ENCODE data around the gene LHFPL3. TPM values are rescaled to one million over a fixed set of nuclear protein-coding genes. Genes with fewer than 3 reads are reported as not detected.

LHFPL3 gene
- total RNA-seq, 1 donor from 2014 or later: not detected

DNA sequence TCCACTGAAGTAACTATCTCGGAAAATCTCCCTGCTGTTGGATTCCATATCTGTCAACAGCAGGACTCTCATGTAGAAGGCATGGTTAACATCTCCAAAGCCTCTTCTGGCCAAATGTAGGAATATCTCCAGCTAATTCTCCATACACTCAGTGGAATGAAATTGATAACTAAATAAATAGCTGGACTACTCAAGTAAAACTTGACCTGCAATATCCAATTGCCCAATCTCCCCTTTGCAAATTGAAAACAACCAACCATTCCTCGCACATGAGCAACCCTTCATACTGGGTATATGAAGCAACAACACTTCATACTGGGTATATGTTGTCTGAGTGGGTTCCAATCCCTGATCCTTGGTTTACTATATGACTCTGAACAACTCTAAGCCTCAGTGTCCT lies 580.2 kb downstream of the LHFPL3 start:
- ATAC-seq (ENCODE audit: low read depth) (no peak), DNase-seq (no peak)
- intact Hi-C loops (cut with micrococcal nuclease): no loop called here
- TF ChIP-seq, protein P1, sequence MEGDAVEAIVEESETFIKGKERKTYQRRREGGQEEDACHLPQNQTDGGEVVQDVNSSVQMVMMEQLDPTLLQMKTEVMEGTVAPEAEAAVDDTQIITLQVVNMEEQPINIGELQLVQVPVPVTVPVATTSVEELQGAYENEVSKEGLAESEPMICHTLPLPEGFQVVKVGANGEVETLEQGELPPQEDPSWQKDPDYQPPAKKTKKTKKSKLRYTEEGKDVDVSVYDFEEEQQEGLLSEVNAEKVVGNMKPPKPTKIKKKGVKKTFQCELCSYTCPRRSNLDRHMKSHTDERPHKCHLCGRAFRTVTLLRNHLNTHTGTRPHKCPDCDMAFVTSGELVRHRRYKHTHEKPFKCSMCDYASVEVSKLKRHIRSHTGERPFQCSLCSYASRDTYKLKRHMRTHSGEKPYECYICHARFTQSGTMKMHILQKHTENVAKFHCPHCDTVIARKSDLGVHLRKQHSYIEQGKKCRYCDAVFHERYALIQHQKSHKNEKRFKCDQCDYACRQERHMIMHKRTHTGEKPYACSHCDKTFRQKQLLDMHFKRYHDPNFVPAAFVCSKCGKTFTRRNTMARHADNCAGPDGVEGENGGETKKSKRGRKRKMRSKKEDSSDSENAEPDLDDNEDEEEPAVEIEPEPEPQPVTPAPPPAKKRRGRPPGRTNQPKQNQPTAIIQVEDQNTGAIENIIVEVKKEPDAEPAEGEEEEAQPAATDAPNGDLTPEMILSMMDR (IDR thresholded peaks at IDR 0.05): no peak
- no peaks in the 10 kb centered on the region for H3K9me3 Mint-ChIP-seq
- peaks cover 3% of the 10 kb centered on the region for H3K27me3 Mint-ChIP-seq
- H3K4me1 Mint-ChIP-seq: no peaks in the 10 kb centered on the region
- H3K4me3 Mint-ChIP-seq: no peak overlapping the region
- ChIA-PET POLR2A (interaction anchor here (0.6 kb wide), 1 partner anchor 31 kb away, joined by 6 read pairs; no protein-coding TSS in a partner anchor), CTCF (no interaction called here)
- no peaks in the 10 kb centered on the region for H3K36me3 Mint-ChIP-seq (ENCODE audit: low read depth)
- H3K27ac Mint-ChIP-seq: no peak overlapping the region

DNA sequence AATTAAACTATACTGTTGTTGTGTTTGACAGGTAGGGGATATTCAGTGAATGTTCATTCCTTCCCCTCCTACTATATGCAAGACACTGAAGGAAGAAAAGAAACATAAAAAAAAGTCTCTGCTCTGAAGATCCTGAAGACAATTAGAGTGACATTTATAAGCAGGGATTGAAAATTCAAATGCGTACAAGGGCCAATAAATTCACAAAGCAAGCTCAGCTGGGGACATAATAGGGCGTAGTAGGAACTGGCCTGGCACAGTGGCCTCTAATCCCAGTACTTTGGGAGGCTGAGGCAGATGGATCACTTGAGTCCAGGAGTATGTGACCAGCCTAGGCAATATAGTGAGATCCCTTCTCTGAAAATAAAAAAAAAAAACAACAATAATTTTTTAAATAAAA lies 580.7 kb downstream of the LHFPL3 start:
- ChIA-PET CTCF (no interaction called here), POLR2A (interaction anchor here (0.6 kb wide), 1 partner anchor 31 kb away, joined by 6 read pairs; no protein-coding TSS in a partner anchor)
- intact Hi-C loops (cut with micrococcal nuclease): no loop called here
- DNase-seq (no peak), ATAC-seq (ENCODE audit: low read depth) (no peak)
- peaks cover 3% of the 10 kb centered on the region for H3K27me3 Mint-ChIP-seq
- H3K4me1 Mint-ChIP-seq: no peaks in the 10 kb centered on the region
- TF ChIP-seq, protein P1 (IDR thresholded peaks at IDR 0.05): no peak
- H3K27ac Mint-ChIP-seq: no peak overlapping the region
- H3K36me3 Mint-ChIP-seq (ENCODE audit: low read depth): no peaks in the 10 kb centered on the region
- H3K9me3 Mint-ChIP-seq: no peaks in the 10 kb centered on the region
- H3K4me3 Mint-ChIP-seq: no peak overlapping the region

DNA sequence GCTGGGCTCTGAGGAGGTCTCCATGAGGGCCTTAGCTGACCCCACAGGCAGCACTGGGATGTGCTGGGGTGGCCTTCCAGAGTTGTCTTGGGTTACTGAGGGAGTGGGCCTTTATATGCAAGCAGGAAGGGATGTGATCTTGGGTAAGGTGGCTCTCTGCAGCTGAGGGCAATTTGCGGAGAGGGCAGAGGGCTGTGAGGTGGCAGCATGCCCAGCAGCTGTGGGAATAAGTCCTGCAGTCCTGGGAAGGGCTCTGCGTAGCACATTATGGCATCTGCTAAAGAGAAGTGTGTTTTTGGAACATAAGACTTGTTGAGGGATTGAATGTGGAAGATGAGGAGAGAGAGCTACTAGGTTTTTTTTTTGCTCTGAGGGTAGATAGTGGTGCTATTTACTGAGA lies 586.0 kb downstream of the LHFPL3 start:
- Mint-ChIP-seq H3K27ac (no peak overlapping the region), H3K4me3 (no peak overlapping the region), H3K36me3 (ENCODE audit: low read depth) (no peaks in the 10 kb centered on the region), H3K9me3 (no peaks in the 10 kb centered on the region), H3K27me3 (no peaks in the 10 kb centered on the region), H3K4me1 (no peaks in the 10 kb centered on the region)
- ATAC-seq (ENCODE audit: low read depth) (no peak), DNase-seq (no peak)
- ChIA-PET POLR2A (no interaction called here), CTCF (interaction anchor here (9.0 kb wide), 1 partner anchor 30 kb away, joined by 129 read pairs; no protein-coding TSS in a partner anchor)
- TF ChIP-seq, protein P1 (IDR thresholded peaks at IDR 0.05): no peak
- intact Hi-C loops (cut with micrococcal nuclease): loop anchor here (10.0 kb wide), 1 partner anchor 1470 kb away; the partner anchor contains the start of gene SLC26A5

DNA sequence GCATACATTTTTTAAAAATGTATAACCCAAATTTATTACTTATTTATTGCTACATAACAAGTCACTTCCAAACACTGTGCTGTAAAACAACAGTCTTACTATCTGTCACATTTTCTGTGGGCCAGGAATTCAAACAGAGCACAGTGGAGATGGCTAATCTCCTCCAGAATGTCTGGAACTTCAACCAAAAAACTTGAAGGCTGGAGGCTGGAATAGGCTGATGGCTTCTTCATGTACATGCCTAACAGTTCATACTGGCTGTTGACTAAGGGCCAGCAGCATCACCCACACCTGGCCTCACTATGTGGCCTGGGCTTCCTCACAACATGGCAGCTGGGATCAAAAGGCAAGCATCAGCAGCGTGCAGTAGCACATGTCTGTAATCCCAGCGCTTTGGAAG lies 593.2 kb downstream of the LHFPL3 start:
- Mint-ChIP-seq H3K9me3 (no peaks in the 10 kb centered on the region), H3K36me3 (ENCODE audit: low read depth) (no peaks in the 10 kb centered on the region), H3K27ac (no peak overlapping the region), H3K27me3 (no peaks in the 10 kb centered on the region), H3K4me3 (no peak overlapping the region), H3K4me1 (peaks cover 5% of the 10 kb centered on the region)
- CTCF ChIA-PET: interaction anchor here (0.7 to 9.0 kb wide), 7 partner anchors 37 to 133 kb away, joined by 3 to 129 read pairs (median 5); no protein-coding TSS in a partner anchor
- no peak for ATAC-seq (ENCODE audit: low read depth)
- TF ChIP-seq, protein P1 (IDR thresholded peaks at IDR 0.05): no peak
- intact Hi-C loops (cut with micrococcal nuclease): loop anchor here (5.0 kb wide), 2 partner anchors 136 to 506 kb away; no protein-coding TSS in a partner anchor
- POLR2A ChIA-PET: interaction anchor here (0.5 to 2.5 kb wide), 2 partner anchors 62 to 99 kb away, joined by 6 to 12 read pairs; no protein-coding TSS in a partner anchor
- no peak for DNase-seq

DNA sequence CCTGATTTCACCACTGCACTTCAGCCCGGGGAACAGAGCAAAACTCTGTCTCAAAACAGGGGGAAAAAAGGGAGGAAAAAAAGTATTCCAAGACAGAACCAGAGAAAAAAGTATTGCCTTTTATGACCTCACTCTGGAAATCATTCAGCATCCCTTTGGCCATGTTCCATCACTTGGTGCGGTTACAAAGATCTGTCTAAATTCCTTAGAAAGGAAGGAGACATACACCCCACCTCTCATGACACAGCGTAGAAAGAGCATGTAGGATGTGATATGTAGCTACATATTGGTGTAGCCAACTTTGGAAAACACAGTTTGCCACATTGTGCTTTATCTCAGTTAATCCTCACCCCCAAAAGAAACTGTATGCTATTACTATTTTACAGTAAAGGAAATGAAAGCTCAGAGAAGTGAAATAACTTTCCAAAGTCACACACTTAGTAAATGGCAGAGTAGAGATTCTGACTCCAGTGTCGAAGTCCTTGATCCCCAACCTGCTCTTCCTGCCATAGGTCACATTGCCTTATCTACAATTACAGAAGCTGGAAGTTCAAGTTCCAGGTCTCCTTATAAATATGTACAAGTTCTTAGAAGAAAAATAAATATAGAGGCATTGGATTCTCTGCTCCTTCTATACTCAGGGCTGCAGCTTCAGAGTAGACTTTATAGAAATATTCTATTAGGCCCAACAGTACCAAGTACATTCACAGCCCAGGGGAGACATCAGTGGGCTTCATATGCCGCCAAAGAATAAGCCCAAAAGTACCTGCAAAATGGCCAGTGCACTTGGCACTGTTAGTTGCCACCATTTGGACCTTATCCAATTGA lies 594.0 kb downstream of the LHFPL3 start:
- no peak overlapping the region for H3K27ac Mint-ChIP-seq
- H3K27me3 Mint-ChIP-seq: no peaks in the 10 kb centered on the region
- ATAC-seq (ENCODE audit: low read depth) (no peak), DNase-seq (no peak)
- TF ChIP-seq, protein P1 (IDR thresholded peaks at IDR 0.05): no peak
- ChIA-PET POLR2A (interaction anchor here (0.5 to 2.5 kb wide), 3 partner anchors 61 to 98 kb away, joined by 3 to 12 read pairs (median 6); partner anchors contain the start of gene KMT2E), CTCF (interaction anchor here (0.6 to 6.6 kb wide), 13 partner anchors 39 to 508 kb away, joined by 3 to 92 read pairs (median 3); no protein-coding TSS in a partner anchor)
- H3K9me3 Mint-ChIP-seq: no peaks in the 10 kb centered on the region
- H3K4me1 Mint-ChIP-seq: peaks cover 5% of the 10 kb centered on the region
- H3K4me3 Mint-ChIP-seq: no peak overlapping the region
- intact Hi-C loops (cut with micrococcal nuclease): loop anchor here (1.0 to 5.0 kb wide), 9 partner anchors 10 to 667 kb away; no protein-coding TSS in a partner anchor
- no peaks in the 10 kb centered on the region for H3K36me3 Mint-ChIP-seq (ENCODE audit: low read depth)
